GM06990 (cell line): Measurements from ENCODE around the gene AAR2.

Source experiments
- DNase-seq: peaks from one replicate; pipeline ENCODE4 v3.0.0-alpha.2; 2011; ENCODE audit not compliant: insufficient read length; ENCODE audit errors: extremely low read depth
- H3K27me3 ChIP-seq: replicated peaks from 2 replicates; pipeline ENCODE4 v1.6.0; 2011; ENCODE audit warnings: low read length; ENCODE audit not compliant: control insufficient read depth, insufficient read depth
- H3K36me3 ChIP-seq: 2 replicates; pipeline ENCODE4 v1.5.1; 2011; ENCODE audit warnings: low read length; ENCODE audit not compliant: control insufficient read depth, insufficient read depth
- H3K4me3 ChIP-seq: replicated peaks from 2 replicates; pipeline ENCODE4 v1.5.1; 2011; ENCODE audit warnings: low read depth, mild to moderate bottlenecking, control low read depth, low read length
- CTCF ChIP-seq: IDR thresholded peaks from 2 replicates; pipeline ENCODE4 v1.5.1; 2011; ENCODE audit warnings: low read length, control low read depth, mild to moderate bottlenecking, inconsistent platforms; ENCODE audit not compliant: insufficient read depth, poor library complexity, severe bottlenecking

Gene AAR2

GRCh38 chr20:36269507-36269906, 33.2 kb downstream of the AAR2 start:
- no peak for TF ChIP-seq CTCF
- no peak overlapping the region for H3K4me3 ChIP-seq
- no peak for DNase-seq
- H3K27me3 ChIP-seq, result no peaks in the 10 kb centered on the region; the same call in none of the 2 replicates
- no peaks in the 10 kb centered on the region for H3K36me3 ChIP-seq

GRCh38 chr20:36270744-36271638, 34.7 kb downstream of the AAR2 start:
- no peak for DNase-seq
- H3K4me3 ChIP-seq, result no peak overlapping the region
- TF ChIP-seq CTCF, result no peak
- peaks cover 1% of the 10 kb centered on the region for H3K27me3 ChIP-seq
- H3K36me3 ChIP-seq, result no peaks in the 10 kb centered on the region

DNA sequence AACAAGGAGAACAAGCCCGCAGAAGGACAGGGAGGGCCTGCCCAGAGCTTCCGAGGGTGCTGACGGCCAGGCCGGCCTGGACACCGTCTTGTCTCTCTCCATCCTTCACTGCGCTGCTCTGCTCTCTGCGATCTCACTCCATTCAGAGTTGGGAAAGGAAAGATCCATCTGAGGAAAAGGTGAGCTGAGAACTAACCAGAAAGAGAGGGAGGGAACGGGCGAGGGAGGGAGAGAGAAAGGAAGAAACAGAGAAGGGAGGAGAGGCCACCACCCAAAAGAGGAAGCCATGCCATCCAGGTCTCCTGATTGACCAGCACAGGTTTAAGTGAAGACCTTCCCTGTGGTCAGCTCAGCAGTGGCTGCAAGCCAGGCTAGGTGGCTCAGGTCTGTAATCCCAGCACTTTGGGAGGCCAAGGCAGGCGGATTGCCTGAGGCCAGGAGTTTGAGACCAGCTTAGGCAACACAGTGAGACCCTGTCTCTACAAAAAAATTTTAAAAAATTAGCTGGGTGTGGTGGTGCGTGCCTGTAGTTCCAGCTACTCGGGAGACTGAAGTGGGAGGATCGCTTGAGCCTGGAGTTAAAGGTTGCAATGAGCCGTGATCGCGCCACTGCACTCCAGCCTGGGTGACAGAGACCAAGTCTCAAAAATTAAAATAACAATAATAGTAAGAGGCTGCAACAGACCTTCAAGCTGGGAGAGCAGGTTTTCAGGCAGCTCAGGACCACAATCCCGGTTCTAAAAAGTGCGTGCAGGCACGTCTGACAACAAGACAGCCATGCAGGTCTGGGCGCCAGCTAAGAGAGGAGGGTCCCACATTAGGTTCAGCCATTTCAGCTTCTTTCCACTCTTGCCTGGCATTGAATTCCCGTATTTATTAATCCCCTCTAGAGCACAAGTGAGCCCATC, 35.6 kb downstream of the AAR2 start:
- no peak for TF ChIP-seq CTCF
- DNase-seq, result no peak
- no peaks in the 10 kb centered on the region for H3K36me3 ChIP-seq
- H3K27me3 ChIP-seq, result peaks cover 1% of the 10 kb centered on the region; the same call in 1 of the 2 replicates
- H3K4me3 ChIP-seq, result no peak overlapping the region

- Histone ChIP-seq H3K36me3 (no peaks in the 10 kb centered on the region), H3K27me3 (peaks cover 1% of the 10 kb centered on the region; the same call in 1 of the 2 replicates), H3K4me3 (no peak overlapping the region)
- no peak for TF ChIP-seq CTCF
- DNase-seq, result no peak
Measured at GRCh38 chr20:36272547-36273220, 36.4 kb downstream of the AAR2 start.

DNA sequence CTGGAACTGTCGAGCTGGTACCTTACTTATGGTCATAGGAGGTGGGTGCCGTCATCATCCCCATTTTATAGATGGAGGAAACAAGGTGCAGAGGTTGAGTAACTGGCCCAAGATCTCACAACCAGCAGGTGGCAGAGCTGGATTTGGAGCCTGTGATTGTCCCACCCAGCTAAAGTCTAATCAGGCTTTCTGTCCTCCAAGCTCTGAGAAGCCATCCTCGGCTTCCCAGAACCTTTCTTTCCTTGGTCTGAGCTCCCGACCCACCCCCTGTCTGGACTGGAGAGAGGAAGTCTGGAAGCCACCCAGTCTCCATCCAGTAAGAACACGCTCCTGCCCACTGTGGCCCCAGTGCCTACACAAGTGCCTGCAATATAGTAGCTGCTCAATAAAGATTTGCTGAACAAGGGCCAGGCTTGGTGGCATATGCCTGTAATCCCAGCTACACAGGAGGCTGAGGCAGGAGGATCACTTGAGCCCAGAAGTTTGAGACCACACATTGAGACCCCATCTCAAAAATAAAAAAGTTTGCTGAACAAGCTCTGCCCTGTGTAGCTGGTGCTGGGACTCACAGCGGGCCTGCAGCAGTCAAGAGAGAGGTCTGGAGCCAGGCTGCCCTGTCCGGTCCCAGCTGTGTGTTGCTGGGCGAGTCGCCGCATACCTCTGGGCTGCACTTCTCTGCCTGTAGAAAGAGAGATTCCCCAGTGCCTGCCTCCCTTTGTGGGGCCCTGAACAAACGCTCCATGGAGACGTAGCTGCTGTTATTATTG, 37.3 kb downstream of the AAR2 start:
- Histone ChIP-seq H3K4me3 (no peak overlapping the region), H3K36me3 (no peaks in the 10 kb centered on the region), H3K27me3 (peaks cover 1% of the 10 kb centered on the region; the same call in 1 of the 2 replicates)
- peak; percentile 43 for TF ChIP-seq CTCF
- no peak for DNase-seq
